Left colon (tissue), 2 donors: Measurements from ENCODE around the gene MALRD1. TPM values are rescaled to one million over a fixed set of nuclear protein-coding genes. Genes with fewer than 3 reads are reported as not detected.
A peak's percentile ranks its signal among the peaks of the same experiment; 100 is the strongest.

Experiments
- ATAC-seq: fragments of 200-7000 bp; cut with Tn5 transposase; one replicate; pipeline ENCODE4 v1.9.1; 2020; ENCODE audit warnings: mild to moderate bottlenecking, moderate library complexity
- DNase-seq, 2 donors: peaks; one replicate each; pipeline ENCODE4 v3.0.0-alpha.2; 2020
- intact Hi-C, 2 donors: fragments of 100-400 bp; cut with DNase I in 1 of 2; cut with micrococcal nuclease in 1 of 2; formaldehyde crosslinking; loops; one replicate each; pipeline versions ENCODE4 v1.11.2 to v1.14.0; 2022; cut with DNase I, micrococcal nuclease
- total RNA-seq, 2 donors: library from RNA; stranded (reverse); fragmentation: NEBNext Ultra II Directional; extraction: Animal tissue kit (Norgen Biotek cat#: 25700); gene quantifications; one replicate each; pipeline ENCODE4 v1.2.1, GENCODE V29; 2021
- donor health status: DM: no; HTN: no; CAD: no.
- donor health status: DM: yes; HTN: yes; CAD: no.

The MALRD1 gene
- total RNA-seq, 2 donors from 2014 or later, result 0.15 to 0.36 TPM

- intact Hi-C loops, result no loop called here
- DNase-seq (no peak), ATAC-seq (no peak)
Observed at GRCh38 chr10:19588608-19589007, 540.0 kb downstream of the MALRD1 start.

- DNase-seq (no peak), ATAC-seq (no peak)
- intact Hi-C loops, result no loop called here
Observed at GRCh38 chr10:19592276-19592675, 543.7 kb downstream of the MALRD1 start.

GRCh38 chr10:19595212-19595845 is 546.7 kb downstream of the MALRD1 start:
- intact Hi-C loops, result no loop called here
- ATAC-seq (no peak), DNase-seq (no peak)

- ATAC-seq (no peak), DNase-seq (no peak)
- intact Hi-C loops, result no loop called here
Observed at GRCh38 chr10:19605806-19606205, 557.2 kb downstream of the MALRD1 start.

- DNase-seq (no peak), ATAC-seq (no peak)
- intact Hi-C loops, result no loop called here
Observed at GRCh38 chr10:19606968-19607367, 558.4 kb downstream of the MALRD1 start.

- no peak for DNase-seq
- intact Hi-C loops, result no loop called here
- ATAC-seq, result no peak
Observed at GRCh38 chr10:19611775-19612174, 563.2 kb downstream of the MALRD1 start.

GRCh38 chr10:19616966-19617365 is 568.4 kb downstream of the MALRD1 start:
- intact Hi-C loops, result no loop called here
- ATAC-seq, result no peak
- no peak for DNase-seq

GRCh38 chr10:19620811-19621210 is 572.2 kb downstream of the MALRD1 start:
- intact Hi-C loops, result no loop called here
- no peak for ATAC-seq
- no peak for DNase-seq

- intact Hi-C loops, result no loop called here
- no peak for ATAC-seq
- no peak for DNase-seq
Observed at GRCh38 chr10:19623321-19623720, 574.7 kb downstream of the MALRD1 start.

GRCh38 chr10:19626156-19626555 is 577.6 kb downstream of the MALRD1 start:
- ATAC-seq (no peak), DNase-seq (no peak)
- intact Hi-C loops, result no loop called here

GRCh38 chr10:19628767-19629560 is 580.4 kb downstream of the MALRD1 start:
- no peak for ATAC-seq
- intact Hi-C loops, result no loop called here
- DNase-seq, result no peak

GRCh38 chr10:19629567-19629966 is 581.0 kb downstream of the MALRD1 start:
- ATAC-seq (no peak), DNase-seq (peak; percentile 39 to 46)
- intact Hi-C loops, result no loop called here

GRCh38 chr10:19634163-19634562 is 585.6 kb downstream of the MALRD1 start:
- DNase-seq (no peak), ATAC-seq (no peak)
- intact Hi-C loops, result no loop called here

- intact Hi-C loops, result no loop called here
- ATAC-seq (peak; percentile 76), DNase-seq (no peak)
Observed at GRCh38 chr10:19638182-19638895, 589.7 kb downstream of the MALRD1 start.

GRCh38 chr10:19638896-19639233 is 590.3 kb downstream of the MALRD1 start:
- DNase-seq (no peak), ATAC-seq (no peak)
- intact Hi-C loops, result no loop called here

- intact Hi-C loops, result no loop called here
- no peak for DNase-seq
- no peak for ATAC-seq
Observed at GRCh38 chr10:19640566-19641263, 592.1 kb downstream of the MALRD1 start.

- DNase-seq (no peak), ATAC-seq (no peak)
- intact Hi-C loops, result no loop called here
Observed at GRCh38 chr10:19651549-19651948, 602.9 kb downstream of the MALRD1 start.

- intact Hi-C loops, result no loop called here
- no peak for ATAC-seq
Observed at GRCh38 chr10:19652750-19653149, 604.1 kb downstream of the MALRD1 start.

GRCh38 chr10:19653931-19654330 is 605.3 kb downstream of the MALRD1 start:
- intact Hi-C loops, result no loop called here
- no peak for DNase-seq

More at GRCh38 chr10:19652750-19653149, 604.1 kb downstream of the MALRD1 start:
- DNase-seq, result no peak

More at GRCh38 chr10:19653931-19654330, 605.3 kb downstream of the MALRD1 start:
- ATAC-seq, result no peak
